HG03025 (cell line): ENCODE results near the gene EHMT2.
"Not testable (repeated sequence)": the region's sequence is repeated elsewhere in the genome, so short reads cannot be mapped to it uniquely, and the experiment has no call there.

Experiments
- ATAC-seq: cut with Tn5 transposase; IDR thresholded peaks from one replicate; pipeline ENCODE4 v1.9.1; 2021; ENCODE audit warnings: mild to moderate bottlenecking, moderate library complexity; ENCODE audit not compliant: unreplicated experiment, low FRiP score

The EHMT2 gene

GRCh38 chr6:31847276-31847978, 50.1 kb downstream of the EHMT2 start:
- ATAC-seq = no peak

- ATAC-seq = no peak
These were observed 53.0 kb downstream of the EHMT2 start for GRCh38 chr6:31844507-31844906.

DNA sequence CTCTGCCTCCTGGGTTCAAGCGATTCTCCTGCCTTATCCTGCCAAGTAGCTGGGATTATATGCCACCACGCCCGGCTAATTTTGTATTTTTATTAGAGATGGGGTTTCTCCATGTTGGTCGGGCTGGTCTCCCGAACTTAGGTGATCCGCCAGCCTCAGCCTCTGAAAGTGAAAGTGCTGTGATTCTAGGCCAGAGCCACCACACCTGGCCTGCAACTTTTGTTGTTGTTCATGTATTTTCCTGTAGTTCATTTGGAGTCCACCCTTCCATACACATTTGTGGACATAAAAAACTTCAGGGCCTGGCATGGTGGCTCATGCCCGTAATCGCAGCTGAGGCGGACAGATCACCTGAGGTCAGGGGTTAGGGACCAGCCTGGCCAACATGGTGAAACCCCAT, 55.4 kb downstream of the EHMT2 start:
- ATAC-seq = no peak

DNA sequence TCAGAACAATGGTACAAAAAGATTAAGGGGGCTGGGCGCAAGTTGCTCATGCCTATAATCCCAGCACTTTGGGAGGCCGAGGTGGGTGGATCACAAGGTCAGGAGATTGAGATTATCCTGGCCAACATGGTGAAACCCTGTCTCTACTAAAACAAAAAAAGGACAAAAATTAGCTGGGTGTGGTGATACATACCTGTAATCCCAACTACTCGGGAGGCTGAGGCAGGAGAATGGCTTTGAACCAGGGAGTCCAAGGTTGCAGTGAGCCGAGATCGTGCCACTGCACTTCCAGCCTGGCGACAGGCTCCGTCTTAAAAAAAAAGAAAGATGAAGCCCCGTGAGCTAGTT, 57.7 kb downstream of the EHMT2 start:
- ATAC-seq = not testable (repeated sequence)

- ATAC-seq = no peak
These were observed 58.5 kb downstream of the EHMT2 start for GRCh38 chr6:31838968-31839367.

- not testable (repeated sequence) for ATAC-seq
These were observed 59.4 kb downstream of the EHMT2 start for GRCh38 chr6:31838114-31838553.

- no peak for ATAC-seq
These were observed 60.0 kb downstream of the EHMT2 start for GRCh38 chr6:31837369-31838113.

DNA sequence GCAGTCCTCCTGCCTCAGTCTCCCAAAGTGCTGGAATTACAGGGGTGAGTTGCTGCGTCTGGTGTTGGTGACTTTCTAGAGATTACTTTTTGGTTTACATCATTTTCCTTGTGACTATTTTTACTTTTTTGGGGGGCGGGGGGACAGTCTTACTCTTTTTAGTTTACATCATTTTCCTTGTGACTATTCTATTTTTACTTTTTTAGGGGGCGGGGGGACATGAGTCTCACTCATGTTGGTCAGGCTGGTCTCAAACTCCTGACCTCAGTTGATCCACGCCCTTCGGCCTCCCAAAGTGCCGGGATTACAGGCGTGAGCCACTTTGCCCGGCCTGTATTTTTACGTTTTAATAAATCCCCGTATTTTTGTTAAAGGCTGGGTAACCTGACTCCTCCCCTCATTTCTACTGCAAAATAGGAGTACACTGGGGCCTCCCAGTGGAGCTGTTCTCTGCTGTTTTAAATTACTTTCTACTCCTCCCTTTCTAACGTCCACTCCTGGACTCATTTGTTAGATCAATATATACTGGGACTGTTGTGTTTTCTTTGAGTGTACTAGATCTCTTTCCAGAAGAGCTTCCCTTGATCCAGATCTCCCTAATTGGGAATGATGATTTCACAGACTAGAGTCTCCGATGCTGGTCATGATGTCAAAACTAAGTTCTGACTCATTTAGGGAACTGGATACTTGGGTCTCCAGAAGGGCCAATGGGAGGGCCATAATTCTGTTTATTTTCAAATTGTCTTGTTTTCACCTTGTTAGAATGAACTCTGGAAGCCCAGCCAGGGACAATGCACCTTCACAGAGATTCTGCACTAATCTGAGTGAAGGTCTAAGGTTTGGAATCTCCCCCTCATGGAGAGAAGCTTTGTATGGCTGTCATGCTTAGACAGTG, 60.8 kb downstream of the EHMT2 start:
- no peak for ATAC-seq

DNA sequence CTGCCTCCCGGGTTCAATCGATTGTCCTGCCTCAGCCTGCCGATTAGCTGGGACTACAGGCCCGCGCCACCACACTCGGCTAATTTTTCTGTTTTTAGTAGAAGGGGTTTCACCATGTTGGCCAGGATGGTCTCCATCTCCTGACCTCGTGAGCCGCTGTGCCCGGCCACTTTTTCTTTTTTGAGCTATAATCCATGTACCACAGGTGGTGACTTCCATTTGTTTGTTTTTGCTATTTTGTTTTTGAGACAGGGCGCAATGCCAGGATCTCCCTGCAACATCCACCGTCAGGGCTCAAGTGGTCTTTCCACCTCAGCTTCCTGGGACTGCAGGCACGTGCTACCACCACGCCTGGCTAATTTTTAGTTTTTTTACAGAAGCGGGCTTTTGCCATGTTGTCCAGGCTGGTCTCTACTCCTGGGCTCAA, 61.4 kb downstream of the EHMT2 start:
- ATAC-seq = no peak

DNA sequence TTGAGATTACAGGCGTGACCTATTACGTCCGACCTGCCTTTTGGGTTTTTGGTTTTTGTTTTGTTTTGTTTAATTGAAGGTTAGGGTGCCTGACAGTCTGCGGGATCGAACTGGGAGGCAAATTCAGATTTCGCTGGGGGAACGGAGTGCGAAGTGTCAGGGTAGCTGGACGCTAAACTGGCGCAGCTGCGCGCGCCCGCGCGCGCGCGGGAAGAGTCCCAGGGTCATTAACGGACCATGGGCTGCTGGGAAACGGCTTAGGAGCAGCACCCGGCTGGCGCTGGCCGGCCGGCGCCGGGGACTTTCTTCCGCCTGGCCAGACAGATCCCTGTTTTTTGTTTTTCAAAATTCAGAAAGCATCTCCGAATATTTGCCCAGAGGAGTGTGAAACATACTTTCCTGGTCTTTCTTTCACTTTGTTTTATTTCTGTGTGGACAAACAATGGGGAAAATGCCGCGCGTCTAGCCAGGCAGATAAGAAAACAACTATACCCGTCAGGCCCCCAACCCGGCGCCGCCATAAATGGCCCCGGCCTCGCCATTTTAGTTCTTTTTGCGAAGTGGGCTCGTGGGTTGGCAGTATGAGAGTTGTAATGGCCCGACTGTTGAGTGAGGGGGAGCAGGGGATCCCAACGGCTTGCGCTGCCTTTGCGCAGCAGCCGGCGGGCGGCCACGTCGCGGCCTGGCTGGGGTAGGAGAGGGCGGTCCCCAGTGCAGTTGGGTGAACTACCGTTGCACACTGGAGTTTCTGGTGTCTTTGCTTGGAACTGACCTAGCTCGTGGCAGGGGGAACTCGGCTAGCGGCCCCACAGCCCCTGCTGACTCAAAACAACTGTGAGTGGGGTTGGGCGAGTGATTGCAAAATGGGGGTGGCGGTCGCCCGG, 62.9 kb downstream of the EHMT2 start:
- ATAC-seq = no peak

GRCh38 chr6:31831350-31832215, 65.9 kb downstream of the EHMT2 start:
- ATAC-seq = no peak

DNA sequence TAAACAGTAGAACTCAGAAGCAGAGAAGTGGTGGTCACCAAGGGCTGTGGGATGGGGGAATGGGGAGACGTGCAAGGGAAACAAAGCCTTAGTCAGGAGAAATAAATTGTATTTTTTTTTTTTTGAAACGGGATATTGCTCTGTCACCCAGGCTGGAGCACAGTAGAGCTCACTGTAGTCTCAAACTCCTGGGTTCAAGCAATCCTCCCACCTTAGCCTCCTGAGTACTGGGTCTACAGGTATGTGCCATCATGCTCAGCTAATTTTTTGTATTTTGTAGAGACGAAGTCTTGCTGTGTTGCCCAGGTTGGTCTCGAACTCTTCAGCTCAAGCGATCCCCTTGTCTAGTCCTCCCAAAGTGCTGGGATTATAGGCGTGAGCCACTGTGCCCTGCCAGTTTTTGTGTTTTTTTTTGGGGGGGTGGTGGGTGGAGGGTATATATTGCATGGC, 66.6 kb downstream of the EHMT2 start:
- ATAC-seq = no peak
